Mammary epithelial cell (primary cell): ENCODE data around the gene IRF6.

Experiments
- EZH2 ChIP-seq: IDR thresholded peaks from 2 replicates; pipeline ENCODE4 v1.6.1; 2012; ENCODE audit warnings: low read length, inconsistent platforms, borderline replicate concordance
- TF ChIP-seq, protein P1 (sequence below), 2 donors: IDR thresholded peaks in 1 of 2; conservative IDR thresholded peaks in 1 of 2; 2 replicates each; pipeline ENCODE4 v1.5.1; 2011 to 2012; ENCODE audit warnings: inconsistent platforms in 2 of 2, low read length in 2 of 2, mild to moderate bottlenecking in 2 of 2, control low read depth in 1 of 2, low read depth in 1 of 2; ENCODE audit not compliant: insufficient read depth in 1 of 2; ENCODE audit errors: extremely low read depth in 1 of 2

DNA sequence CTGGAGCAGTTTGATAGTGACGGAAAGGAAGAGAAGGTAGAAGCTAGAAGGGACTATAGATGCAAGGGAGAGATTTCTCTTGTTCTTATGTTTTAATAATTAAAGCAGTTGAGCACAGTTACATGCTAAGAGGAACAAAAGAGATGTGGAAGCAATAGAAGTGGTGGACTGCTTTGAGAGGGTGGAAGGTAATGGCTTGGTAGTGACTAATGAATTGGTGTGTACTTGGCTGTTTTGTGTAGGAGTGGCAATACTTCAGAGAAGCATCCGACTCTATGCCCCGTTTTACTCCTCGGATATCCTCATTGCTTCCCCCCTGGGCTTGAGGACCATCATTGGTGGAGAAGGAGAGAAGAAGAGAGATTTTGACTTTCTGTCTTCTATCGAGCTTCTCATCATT, 34.7 kb upstream of the IRF6 start:
- TF ChIP-seq, protein P1, sequence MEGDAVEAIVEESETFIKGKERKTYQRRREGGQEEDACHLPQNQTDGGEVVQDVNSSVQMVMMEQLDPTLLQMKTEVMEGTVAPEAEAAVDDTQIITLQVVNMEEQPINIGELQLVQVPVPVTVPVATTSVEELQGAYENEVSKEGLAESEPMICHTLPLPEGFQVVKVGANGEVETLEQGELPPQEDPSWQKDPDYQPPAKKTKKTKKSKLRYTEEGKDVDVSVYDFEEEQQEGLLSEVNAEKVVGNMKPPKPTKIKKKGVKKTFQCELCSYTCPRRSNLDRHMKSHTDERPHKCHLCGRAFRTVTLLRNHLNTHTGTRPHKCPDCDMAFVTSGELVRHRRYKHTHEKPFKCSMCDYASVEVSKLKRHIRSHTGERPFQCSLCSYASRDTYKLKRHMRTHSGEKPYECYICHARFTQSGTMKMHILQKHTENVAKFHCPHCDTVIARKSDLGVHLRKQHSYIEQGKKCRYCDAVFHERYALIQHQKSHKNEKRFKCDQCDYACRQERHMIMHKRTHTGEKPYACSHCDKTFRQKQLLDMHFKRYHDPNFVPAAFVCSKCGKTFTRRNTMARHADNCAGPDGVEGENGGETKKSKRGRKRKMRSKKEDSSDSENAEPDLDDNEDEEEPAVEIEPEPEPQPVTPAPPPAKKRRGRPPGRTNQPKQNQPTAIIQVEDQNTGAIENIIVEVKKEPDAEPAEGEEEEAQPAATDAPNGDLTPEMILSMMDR (conservative IDR thresholded peaks at IDR 0.05 in 1 of 2, IDR thresholded peaks at IDR 0.05 in 1 of 2; ENCODE audit: extremely low read depth in 1 of 2, insufficient read depth in 1 of 2, low read depth in 1 of 2, low read length in 2 of 2), result no peak
- TF ChIP-seq EZH2, result no peak
